Endodermal cell (in vitro differentiated cells): ENCODE measurements around the gene ROR2. TPM values are rescaled to one million over a fixed set of nuclear protein-coding genes. Genes with fewer than 3 reads are reported as not detected.

Experiments
- DNase-seq: peaks from one replicate; pipeline ENCODE4 v3.0.0-alpha.2; 2017
- H3K27ac ChIP-seq: 2 replicates; pipeline ENCODE4 v1.5.1; 2013; ENCODE audit warnings: mild to moderate bottlenecking, low read depth, low read length, moderate library complexity
- H3K27me3 ChIP-seq: 2 replicates; pipeline ENCODE4 v1.6.1; 2013; ENCODE audit warnings: mild to moderate bottlenecking, low read length, moderate library complexity; ENCODE audit not compliant: insufficient read depth, control insufficient read depth, poor library complexity, severe bottlenecking
- H3K36me3 ChIP-seq: 2 replicates; pipeline ENCODE4 v1.7.0; 2013; ENCODE audit warnings: mild to moderate bottlenecking, low read length, moderate library complexity; ENCODE audit not compliant: control insufficient read depth, insufficient read depth
- H3K4me1 ChIP-seq: one replicate; pipeline ENCODE4 v1.7.0; 2013; ENCODE audit warnings: low read length; ENCODE audit not compliant: control insufficient read depth, insufficient read depth
- H3K4me3 ChIP-seq: 2 replicates; pipeline ENCODE4 v1.5.1; 2013; ENCODE audit warnings: mild to moderate bottlenecking, low read length, moderate library complexity
- H3K9ac ChIP-seq: 2 replicates; pipeline ENCODE4 v1.6.1; 2013; ENCODE audit warnings: mild to moderate bottlenecking, low read length, moderate library complexity; ENCODE audit not compliant: poor library complexity, severe bottlenecking; ENCODE audit errors: extremely low read depth
- H3K9me3 ChIP-seq: 2 replicates; pipeline ENCODE4 v1.6.1; 2013; ENCODE audit warnings: mild to moderate bottlenecking, low read length, moderate library complexity; ENCODE audit not compliant: control insufficient read depth
- H3K27ac Mint-ChIP-seq: 2 replicates; pipeline ENCODE4 v1.8.0; 2020; ENCODE audit warnings: mixed read lengths
- H3K27me3 Mint-ChIP-seq: 2 replicates; pipeline ENCODE4 v1.8.0; 2021; ENCODE audit warnings: mild to moderate bottlenecking, mixed read lengths; ENCODE audit not compliant: insufficient read depth
- H3K36me3 Mint-ChIP-seq: 2 replicates; pipeline ENCODE4 v1.8.0; 2020; ENCODE audit warnings: low read depth, mixed read lengths
- H3K4me1 Mint-ChIP-seq: 2 replicates; pipeline ENCODE4 v1.8.0; 2020; ENCODE audit warnings: mixed read lengths
- H3K4me3 Mint-ChIP-seq: 2 replicates; pipeline ENCODE4 v1.8.0; 2020; ENCODE audit warnings: mild to moderate bottlenecking, moderate library complexity, mixed read lengths
- H3K9me3 Mint-ChIP-seq: 2 replicates; pipeline ENCODE4 v1.8.0; 2020; ENCODE audit warnings: mild to moderate bottlenecking, mixed read lengths
- CTCF ChIP-seq: fragments of 200-600 bp; sonication (generic); conservative IDR thresholded peaks from 2 replicates; pipeline ENCODE4 v1.5.0; 2021; ENCODE audit warnings: antibody characterized with exemption, mild to moderate bottlenecking
- WGBS, 2 experiments: methylation state at CpG; one replicate each; pipeline versions ENCODE4 v1.1.5 to v1.1.7; 2013; ENCODE audit warnings: missing lambda C conversion rate in 2 of 2, mixed read lengths in 1 of 2; ENCODE audit not compliant: insufficient coverage in 1 of 2, insufficient read length in 1 of 2; 5-methylcytosine and 5-hydroxymethylcytosine counted together
- total RNA-seq, 2 donors: library from RNA; stranded (reverse); fragmentation: NEBNext Ultra II Directional in 1 of 2; extraction: Animal tissue kit (Norgen Biotek cat#: 25700) in 1 of 2; gene quantifications; 2 replicates in 1 of 2; 3 replicates in 1 of 2; pipeline ENCODE4 v1.2.1, GENCODE V29; 2021

The ROR2 gene
- total RNA-seq, 2 donors from 2014 or later, result 104 to 160 TPM

GRCh38 chr9:91680106-91680505 is 269.9 kb downstream of the ROR2 start:
- Mint-ChIP-seq H3K9me3 (no peaks in the 10 kb centered on the region), H3K4me3 (no peak overlapping the region), H3K4me1 (no peaks in the 10 kb centered on the region), H3K27me3 (peaks cover 4% of the 10 kb centered on the region), H3K27ac (no peak overlapping the region), H3K36me3 (no peaks in the 10 kb centered on the region)
- H3K9me3 ChIP-seq, result no peaks in the 10 kb centered on the region
- H3K9ac ChIP-seq, result no peak overlapping the region
- H3K4me3 ChIP-seq, result no peak overlapping the region
- H3K36me3 ChIP-seq, result peaks cover 4% of the 10 kb centered on the region
- DNase-seq, result no peak
- 90 to 94% methylated on average over 2 to 9 of the region's 9 CpGs for WGBS, 2 experiments
- H3K27ac ChIP-seq, result no peak overlapping the region
- no peaks in the 10 kb centered on the region for H3K27me3 ChIP-seq
- H3K4me1 ChIP-seq, result no peaks in the 10 kb centered on the region
- TF ChIP-seq CTCF, result no peak

GRCh38 chr9:91678807-91679580 is 271.0 kb downstream of the ROR2 start:
- Histone ChIP-seq H3K4me1 (no peaks in the 10 kb centered on the region), H3K4me3 (no peak overlapping the region), H3K27me3 (no peaks in the 10 kb centered on the region), H3K27ac (no peak overlapping the region), H3K9ac (no peak overlapping the region), H3K36me3 (peaks cover under 1% of the 10 kb centered on the region), H3K9me3 (no peaks in the 10 kb centered on the region)
- WGBS, 2 experiments, result 74 to 91% methylated on average over 5 to 8 of the region's 8 CpGs
- Mint-ChIP-seq H3K36me3 (no peaks in the 10 kb centered on the region), H3K4me3 (no peak overlapping the region), H3K27ac (no peak overlapping the region), H3K4me1 (no peaks in the 10 kb centered on the region), H3K9me3 (no peaks in the 10 kb centered on the region), H3K27me3 (peaks cover 4% of the 10 kb centered on the region)
- DNase-seq, result no peak
- TF ChIP-seq CTCF, result no peak

GRCh38 chr9:91677822-91678436 is 272.1 kb downstream of the ROR2 start:
- H3K9ac ChIP-seq, result no peak overlapping the region
- no peaks in the 10 kb centered on the region for H3K9me3 Mint-ChIP-seq
- H3K27me3 Mint-ChIP-seq, result peaks cover 4% of the 10 kb centered on the region
- H3K27ac Mint-ChIP-seq, result no peak overlapping the region
- no peak overlapping the region for H3K4me3 Mint-ChIP-seq
- no peaks in the 10 kb centered on the region for H3K36me3 Mint-ChIP-seq
- no peaks in the 10 kb centered on the region for H3K4me1 Mint-ChIP-seq
- 80 to 84% methylated on average over 1 to 5 of the region's 5 CpGs for WGBS, 2 experiments
- H3K9me3 ChIP-seq, result peaks cover 8% of the 10 kb centered on the region
- no peak for TF ChIP-seq CTCF
- DNase-seq, result no peak
- no peaks in the 10 kb centered on the region for H3K27me3 ChIP-seq
- H3K4me3 ChIP-seq, result no peak overlapping the region
- no peak overlapping the region for H3K27ac ChIP-seq
- H3K36me3 ChIP-seq, result no peaks in the 10 kb centered on the region
- H3K4me1 ChIP-seq, result no peaks in the 10 kb centered on the region
